Peyer's patch (tissue), 4 donors: Measurements from ENCODE around the gene ARHGAP15. TPM values are rescaled to one million over a fixed set of nuclear protein-coding genes. Genes with fewer than 3 reads are reported as not detected.

Experiments used
- DNase-seq, 3 donors: peaks; one replicate each; pipeline ENCODE4 v3.0.0-alpha.2; 2017 to 2019
- H3K27ac ChIP-seq, 4 donors: fragments of 200-600 bp; sonication (generic); one replicate each; pipeline ENCODE4 v1.5.1; 2016 to 2019
- H3K27me3 ChIP-seq, 2 donors: fragments of 200-600 bp; sonication (generic); one replicate each; pipeline ENCODE4 v1.5.1; 2019
- H3K36me3 ChIP-seq, 3 donors: fragments of 200-600 bp; sonication (generic); one replicate each; pipeline ENCODE4 v1.5.1; 2016 to 2019
- H3K4me1 ChIP-seq, 4 donors: fragments of 200-600 bp; sonication (generic); one replicate each; pipeline ENCODE4 v1.5.1; 2016 to 2019
- H3K4me3 ChIP-seq, 4 donors: fragments of 200-600 bp; sonication (generic); 1 replicate in 3 of 4; 2 replicates in 1 of 4; pipeline ENCODE4 v1.5.1; 2016 to 2019; ENCODE audit warnings: mild to moderate bottlenecking in 1 of 4
- H3K9me3 ChIP-seq, 4 donors: fragments of 200-600 bp; sonication (generic); one replicate each; pipeline ENCODE4 v1.5.1; 2016 to 2019; ENCODE audit warnings: mild to moderate bottlenecking in 1 of 4
- CTCF ChIP-seq, 6 experiments: fragments of 450-650 bp in 4 of 6; fragments of 200-600 bp in 2 of 6; sonication (generic) in 1 of 6; IDR thresholded peaks; one replicate each; pipeline ENCODE4 v1.5.1; 2017 to 2019; ENCODE audit warnings: antibody characterized with exemption in 6 of 6, mild to moderate bottlenecking in 3 of 6, moderate library complexity in 1 of 6
- POLR2A ChIP-seq, 2 donors: fragments of 450-650 bp; IDR thresholded peaks; one replicate each; pipeline ENCODE4 v1.5.1; 2017; ENCODE audit warnings: antibody characterized with exemption in 2 of 2, mild to moderate bottlenecking in 2 of 2, moderate library complexity in 2 of 2
- total RNA-seq, 4 donors: library from RNA; depleted of rRNA; stranded (reverse); fragments of >200 nt; gene quantifications; one replicate each; pipeline ENCODE4 v1.1.0, GENCODE V29; 2016

Gene ARHGAP15
- total RNA-seq, 4 donors from 2014 or later: 6.7 to 203 (median 12.5) TPM

- no peaks in the 10 kb centered on the region for H3K4me1 ChIP-seq
- DNase-seq: no peak
- no peak for TF ChIP-seq POLR2A (IDR thresholded peaks at IDR 0.05)
- no peak for TF ChIP-seq CTCF (IDR thresholded peaks at IDR 0.05)
- no peak overlapping the region for H3K27ac ChIP-seq
- H3K9me3 ChIP-seq: no peaks in the 10 kb centered on the region
- no peaks in the 10 kb centered on the region for H3K36me3 ChIP-seq
- no peaks in the 10 kb centered on the region for H3K27me3 ChIP-seq
- no peak overlapping the region for H3K4me3 ChIP-seq
These were observed 474.8 kb downstream of the ARHGAP15 start for GRCh38 chr2:143603846-143604565.

GRCh38 chr2:143604566-143604959, 475.3 kb downstream of the ARHGAP15 start:
- H3K27me3 ChIP-seq: no peaks in the 10 kb centered on the region
- no peaks in the 10 kb centered on the region for H3K9me3 ChIP-seq
- H3K4me1 ChIP-seq: no peaks in the 10 kb centered on the region
- DNase-seq: no peak
- H3K4me3 ChIP-seq: no peak overlapping the region
- H3K36me3 ChIP-seq: no peaks in the 10 kb centered on the region
- no peak overlapping the region for H3K27ac ChIP-seq
- no peak for TF ChIP-seq POLR2A (IDR thresholded peaks at IDR 0.05)
- TF ChIP-seq CTCF (IDR thresholded peaks at IDR 0.05): no peak

GRCh38 chr2:143607231-143608062, 478.2 kb downstream of the ARHGAP15 start:
- no peaks in the 10 kb centered on the region for H3K36me3 ChIP-seq
- no peaks in the 10 kb centered on the region for H3K27me3 ChIP-seq
- no peak for DNase-seq
- H3K9me3 ChIP-seq: no peaks in the 10 kb centered on the region
- H3K4me3 ChIP-seq: no peak overlapping the region
- TF ChIP-seq CTCF (IDR thresholded peaks at IDR 0.05) (no peak), POLR2A (IDR thresholded peaks at IDR 0.05) (no peak)
- peak overlapping the region in 1 of 4 donors; percentile 17 for H3K27ac ChIP-seq
- no peaks in the 10 kb centered on the region for H3K4me1 ChIP-seq

GRCh38 chr2:143608063-143608423, 478.8 kb downstream of the ARHGAP15 start:
- H3K9me3 ChIP-seq: no peaks in the 10 kb centered on the region
- no peak overlapping the region for H3K4me3 ChIP-seq
- H3K36me3 ChIP-seq: no peaks in the 10 kb centered on the region
- no peak for DNase-seq
- H3K4me1 ChIP-seq: no peaks in the 10 kb centered on the region
- no peaks in the 10 kb centered on the region for H3K27me3 ChIP-seq
- H3K27ac ChIP-seq: peak overlapping the region in 1 of 4 donors; percentile 17
- TF ChIP-seq POLR2A (IDR thresholded peaks at IDR 0.05) (no peak), CTCF (IDR thresholded peaks at IDR 0.05) (no peak)

GRCh38 chr2:143608758-143609157, 479.5 kb downstream of the ARHGAP15 start:
- no peaks in the 10 kb centered on the region for H3K36me3 ChIP-seq
- H3K9me3 ChIP-seq: no peaks in the 10 kb centered on the region
- H3K27me3 ChIP-seq: no peaks in the 10 kb centered on the region
- H3K4me1 ChIP-seq: no peaks in the 10 kb centered on the region
- no peak overlapping the region for H3K4me3 ChIP-seq
- TF ChIP-seq CTCF (IDR thresholded peaks at IDR 0.05): no peak
- no peak for TF ChIP-seq POLR2A (IDR thresholded peaks at IDR 0.05)
- no peak for DNase-seq
- H3K27ac ChIP-seq: no peak overlapping the region
